C4-2B (cell line): ENCODE results near the gene MAG.

ENCODE experiments used
- ZFX ChIP-seq: fragments of 450-650 bp; IDR thresholded peaks from 2 replicates; pipeline ENCODE4 v1.6.1; 2017
- TF ChIP-seq, protein P1 (sequence below): fragments of 450-650 bp; conservative IDR thresholded peaks from 2 replicates; pipeline ENCODE4 v1.5.1; 2017; ENCODE audit warnings: mild to moderate bottlenecking

GRCh38 chr19:35310811-35311465, 19.0 kb downstream of the MAG start:
- TF ChIP-seq, protein P1, sequence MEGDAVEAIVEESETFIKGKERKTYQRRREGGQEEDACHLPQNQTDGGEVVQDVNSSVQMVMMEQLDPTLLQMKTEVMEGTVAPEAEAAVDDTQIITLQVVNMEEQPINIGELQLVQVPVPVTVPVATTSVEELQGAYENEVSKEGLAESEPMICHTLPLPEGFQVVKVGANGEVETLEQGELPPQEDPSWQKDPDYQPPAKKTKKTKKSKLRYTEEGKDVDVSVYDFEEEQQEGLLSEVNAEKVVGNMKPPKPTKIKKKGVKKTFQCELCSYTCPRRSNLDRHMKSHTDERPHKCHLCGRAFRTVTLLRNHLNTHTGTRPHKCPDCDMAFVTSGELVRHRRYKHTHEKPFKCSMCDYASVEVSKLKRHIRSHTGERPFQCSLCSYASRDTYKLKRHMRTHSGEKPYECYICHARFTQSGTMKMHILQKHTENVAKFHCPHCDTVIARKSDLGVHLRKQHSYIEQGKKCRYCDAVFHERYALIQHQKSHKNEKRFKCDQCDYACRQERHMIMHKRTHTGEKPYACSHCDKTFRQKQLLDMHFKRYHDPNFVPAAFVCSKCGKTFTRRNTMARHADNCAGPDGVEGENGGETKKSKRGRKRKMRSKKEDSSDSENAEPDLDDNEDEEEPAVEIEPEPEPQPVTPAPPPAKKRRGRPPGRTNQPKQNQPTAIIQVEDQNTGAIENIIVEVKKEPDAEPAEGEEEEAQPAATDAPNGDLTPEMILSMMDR: no peak
- TF ChIP-seq ZFX: no peak
